K562 (cell line): ENCODE data around the gene RSPH6A. TPM values are rescaled to one million over a fixed set of nuclear protein-coding genes. Genes with fewer than 3 reads are reported as not detected.

Source experiments
- ARNT ChIP-seq, 2 experiments: fragments of 450-650 bp; IDR thresholded peaks; 2 replicates each; pipeline ENCODE4 v1.6.1; 2016; ENCODE audit warnings: mild to moderate bottlenecking in 1 of 2
- CHD2 ChIP-seq: IDR thresholded peaks from 2 replicates; pipeline ENCODE4 v1.6.1; 2011; ENCODE audit warnings: low read depth, low read length
- ERF ChIP-seq: fragments of 450-650 bp; formaldehyde crosslinking; IDR thresholded peaks from 2 replicates; pipeline ENCODE4 v1.4.0; 2020; ENCODE audit warnings: mild to moderate bottlenecking, mixed read lengths
- FOXP1 ChIP-seq: sonication (generic); formaldehyde crosslinking; IDR thresholded peaks from 2 replicates; pipeline ENCODE4 v1.8.0; 2022; ENCODE audit warnings: mild to moderate bottlenecking, missing genetic modification reagents
- GATAD2A ChIP-seq: fragments of 450-650 bp; IDR thresholded peaks from 2 replicates; pipeline ENCODE4 v1.6.1; 2017
- HCFC1 ChIP-seq: IDR thresholded peaks from 2 replicates; pipeline ENCODE4 v1.6.1; 2012; ENCODE audit warnings: low read depth, low read length, improper control_type of control experiment
- IRF2 ChIP-seq: sonication (generic); formaldehyde crosslinking; IDR thresholded peaks from 2 replicates; pipeline ENCODE4 v1.8.1; 2022; ENCODE audit warnings: mild to moderate bottlenecking, missing genetic modification reagents
- L3MBTL2 ChIP-seq: fragments of 450-650 bp; IDR thresholded peaks from 2 replicates; pipeline ENCODE4 v1.6.1; 2016; ENCODE audit warnings: mild to moderate bottlenecking, moderate library complexity
- MIER1 ChIP-seq: fragments of 450-650 bp; IDR thresholded peaks from 2 replicates; pipeline ENCODE4 v1.6.1; 2016; ENCODE audit warnings: antibody characterized with exemption, mild to moderate bottlenecking, low read depth
- NEUROD1 ChIP-seq: fragments of 150-350 bp; IDR thresholded peaks from 2 replicates; pipeline ENCODE4 v1.6.1; 2014; ENCODE audit warnings: borderline replicate concordance, low read length, low read depth; ENCODE audit not compliant: partially characterized antibody
- RBBP5 ChIP-seq: fragments of 200-600 bp; sonication (generic); IDR thresholded peaks from 2 replicates; pipeline ENCODE4 v1.6.1; 2012; ENCODE audit warnings: borderline replicate concordance, mild to moderate bottlenecking, low read length, control low read depth, inconsistent platforms; ENCODE audit not compliant: insufficient read depth, poor library complexity, severe bottlenecking
- SMAD4 ChIP-seq: fragments of 250-450 bp; sonication (Bioruptor Pico); conservative IDR thresholded peaks from 2 replicates; pipeline ENCODE4 v1.8.0; 2021; ENCODE audit warnings: inconsistent platforms, mild to moderate bottlenecking, moderate library complexity
- SMARCC2 ChIP-seq: fragments of 450-650 bp; IDR thresholded peaks from 2 replicates; pipeline ENCODE4 v1.6.1; 2017; ENCODE audit warnings: antibody characterized with exemption, moderate library complexity, mild to moderate bottlenecking, low read depth
- SRF ChIP-seq, 2 experiments: fragments of 250-450, 450-650 bp in 1 of 2; sonication (Bioruptor Pico) in 1 of 2; sonication (generic) in 1 of 2; formaldehyde crosslinking; IDR thresholded peaks; 2 replicates each; pipeline versions ENCODE4 v1.5.0 to v1.5.1; 2020 to 2022; ENCODE audit warnings: mild to moderate bottlenecking in 1 of 2, missing genetic modification reagents in 1 of 2
- TAF9B ChIP-seq: fragments of 450-650 bp; IDR thresholded peaks from 2 replicates; pipeline ENCODE4 v1.6.1; 2018; ENCODE audit warnings: mild to moderate bottlenecking; ENCODE audit not compliant: partially characterized antibody
- ZBTB7A ChIP-seq: IDR thresholded peaks from 2 replicates; pipeline ENCODE4 v1.6.1; 2011; ENCODE audit warnings: low read depth, mild to moderate bottlenecking, low read length, moderate library complexity, borderline replicate concordance; ENCODE audit not compliant: control insufficient read depth
- ZNF707 ChIP-seq: fragments of 250-450 bp; sonication (Bioruptor Pico); conservative IDR thresholded peaks from 2 replicates; pipeline ENCODE4 v1.8.0; 2022; ENCODE audit warnings: inconsistent platforms, mild to moderate bottlenecking, moderate library complexity
- polyA plus RNA-seq, 8 experiments: library from polyadenylated mRNA; depleted of rRNA in 4 of 8; stranded (reverse) in 5 of 8; unstranded in 3 of 8; fragments of >200 nt; fragmentation: Nextera tagmentation in 2 of 8; fragmentation: Illumina TruSeq in 1 of 8; extraction: Ambion mirVana in 2 of 8; extraction: Trizol in 1 of 8; gene quantifications; 2 replicates each; pipeline versions ENCODE4 v1.2.1 to v1.2.3, GENCODE V29; 2011 to 2014; ENCODE audit warnings: inconsistent platforms in 1 of 8, missing spikeins in 1 of 8
- total RNA-seq, 7 experiments: library from RNA; depleted of rRNA in 6 of 7; stranded (reverse); fragments of >200 nt in 6 of 7; fragmentation: Illumina TruSeq in 2 of 7; extraction: Trizol in 2 of 7; gene quantifications; 2 replicates each; pipeline versions ENCODE4 v1.2.1 to v1.2.3, GENCODE V29; 2011 to 2021; ENCODE audit warnings: low replicate concordance in 1 of 7
- TF ChIP-seq, protein P1 (sequence below): fragments of 450-650 bp; IDR thresholded peaks from 2 replicates; pipeline ENCODE4 v1.6.1; 2016; ENCODE audit warnings: borderline replicate concordance
- TF ChIP-seq, protein P2 (sequence below): fragments of 250-450 bp; sonication (Bioruptor Pico); IDR thresholded peaks from 2 replicates; pipeline ENCODE4 v1.5.0; 2021
- TF ChIP-seq, protein P3 (sequence below): fragments of 250-450 bp; sonication (Bioruptor Pico); IDR thresholded peaks from 2 replicates; pipeline ENCODE4 v1.8.0; 2022; ENCODE audit warnings: inconsistent platforms, mild to moderate bottlenecking, moderate library complexity, borderline replicate concordance

Gene RSPH6A
- total and polyA plus RNA-seq, 9 of the 15 experiments (the other 6 are each of a cell fraction or from before 2014, with no cell fraction given) = 0.03 to 0.15 (median 0.07) TPM; not detected in 5

- TF ChIP-seq RBBP5 (peak; percentile 78), FOXP1 (peak; percentile 21; the same call in 1 of the 2 replicates), SMARCC2 (no peak), ZBTB7A (no peak), GATAD2A (0 out of 2 replicates have a peak, but pooled peaks have one; percentile 44), SRF (CRISPR knock-in tag; IDR thresholded peaks at IDR 0.05) (no peak), ARNT (IDR thresholded peaks at IDR 0.05) (no peak), ZNF707 (CRISPR knock-in tag) (no peak), TAF9B (no peak), MIER1 (no peak), IRF2 (no peak), NEUROD1 (no peak), SMAD4 (CRISPR knock-in tag) (peak; percentile 45; the same call in 1 of the 2 replicates), CHD2 (no peak), ERF (CRISPR knock-in tag) (peak; percentile 35; the same call in 1 of the 2 replicates), HCFC1 (no peak), L3MBTL2 (peak; percentile 71)
- TF ChIP-seq, protein P1, sequence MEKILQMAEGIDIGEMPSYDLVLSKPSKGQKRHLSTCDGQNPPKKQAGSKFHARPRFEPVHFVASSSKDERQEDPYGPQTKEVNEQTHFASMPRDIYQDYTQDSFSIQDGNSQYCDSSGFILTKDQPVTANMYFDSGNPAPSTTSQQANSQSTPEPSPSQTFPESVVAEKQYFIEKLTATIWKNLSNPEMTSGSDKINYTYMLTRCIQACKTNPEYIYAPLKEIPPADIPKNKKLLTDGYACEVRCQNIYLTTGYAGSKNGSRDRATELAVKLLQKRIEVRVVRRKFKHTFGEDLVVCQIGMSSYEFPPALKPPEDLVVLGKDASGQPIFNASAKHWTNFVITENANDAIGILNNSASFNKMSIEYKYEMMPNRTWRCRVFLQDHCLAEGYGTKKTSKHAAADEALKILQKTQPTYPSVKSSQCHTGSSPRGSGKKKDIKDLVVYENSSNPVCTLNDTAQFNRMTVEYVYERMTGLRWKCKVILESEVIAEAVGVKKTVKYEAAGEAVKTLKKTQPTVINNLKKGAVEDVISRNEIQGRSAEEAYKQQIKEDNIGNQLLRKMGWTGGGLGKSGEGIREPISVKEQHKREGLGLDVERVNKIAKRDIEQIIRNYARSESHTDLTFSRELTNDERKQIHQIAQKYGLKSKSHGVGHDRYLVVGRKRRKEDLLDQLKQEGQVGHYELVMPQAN = no peak
- TF ChIP-seq, protein P2, sequence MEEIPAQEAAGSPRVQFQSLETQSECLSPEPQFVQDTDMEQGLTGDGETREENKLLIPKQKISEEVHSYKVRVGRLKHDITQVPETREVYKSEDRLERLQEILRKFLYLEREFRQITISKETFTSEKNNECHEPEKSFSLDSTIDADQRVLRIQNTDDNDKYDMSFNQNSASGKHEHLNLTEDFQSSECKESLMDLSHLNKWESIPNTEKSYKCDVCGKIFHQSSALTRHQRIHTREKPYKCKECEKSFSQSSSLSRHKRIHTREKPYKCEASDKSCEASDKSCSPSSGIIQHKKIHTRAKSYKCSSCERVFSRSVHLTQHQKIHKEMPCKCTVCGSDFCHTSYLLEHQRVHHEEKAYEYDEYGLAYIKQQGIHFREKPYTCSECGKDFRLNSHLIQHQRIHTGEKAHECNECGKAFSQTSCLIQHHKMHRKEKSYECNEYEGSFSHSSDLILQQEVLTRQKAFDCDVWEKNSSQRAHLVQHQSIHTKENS = no peak
- TF ChIP-seq, protein P3, sequence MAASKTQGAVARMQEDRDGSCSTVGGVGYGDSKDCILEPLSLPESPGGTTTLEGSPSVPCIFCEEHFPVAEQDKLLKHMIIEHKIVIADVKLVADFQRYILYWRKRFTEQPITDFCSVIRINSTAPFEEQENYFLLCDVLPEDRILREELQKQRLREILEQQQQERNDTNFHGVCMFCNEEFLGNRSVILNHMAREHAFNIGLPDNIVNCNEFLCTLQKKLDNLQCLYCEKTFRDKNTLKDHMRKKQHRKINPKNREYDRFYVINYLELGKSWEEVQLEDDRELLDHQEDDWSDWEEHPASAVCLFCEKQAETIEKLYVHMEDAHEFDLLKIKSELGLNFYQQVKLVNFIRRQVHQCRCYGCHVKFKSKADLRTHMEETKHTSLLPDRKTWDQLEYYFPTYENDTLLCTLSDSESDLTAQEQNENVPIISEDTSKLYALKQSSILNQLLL (CRISPR knock-in tag) = no peak
These were observed 47.0 kb downstream of the RSPH6A start (continued) for GRCh38 chr19:45767881-45768654.
